Activated CD8-positive, alpha-beta T cell treated with anti-CD3 and anti-CD28 coated beads for 36 hours (primary cell): Measurements from ENCODE around the gene IL37. TPM values are rescaled to one million over a fixed set of nuclear protein-coding genes. Genes with fewer than 3 reads are reported as not detected.

Experiments
- ATAC-seq: fragments of 200-7000 bp; cut with Tn5 transposase; one replicate; pipeline ENCODE4 v1.10.0; 2021; ENCODE audit warnings: mild to moderate bottlenecking, moderate library complexity
- CTCF ChIA-PET: fragments of 350-600 bp; sonication (Branson Sonifier 250); formaldehyde crosslinking; loops from one replicate; lab custom pipeline; 2021; ENCODE audit warnings: antibody characterized with exemption; lab: Charles Lee
- POLR2A ChIA-PET: fragments of 350-600 bp; sonication (Branson Sonifier 250); formaldehyde crosslinking; loops from one replicate; lab custom pipeline; 2021; ENCODE audit warnings: antibody characterized with exemption; lab: Charles Lee
- DNase-seq: peaks from one replicate; pipeline ENCODE4 v3.0.0-alpha.2; 2020
- H3K27ac Mint-ChIP-seq: one replicate; pipeline ENCODE4 v1.8.0; 2021; ENCODE audit warnings: mild to moderate bottlenecking, mixed read lengths
- H3K27me3 Mint-ChIP-seq: one replicate; pipeline ENCODE4 v1.8.0; 2021; ENCODE audit warnings: mixed read lengths
- H3K36me3 Mint-ChIP-seq: one replicate; pipeline ENCODE4 v1.8.0; 2021; ENCODE audit warnings: low read depth, mixed read lengths
- H3K4me1 Mint-ChIP-seq: one replicate; pipeline ENCODE4 v1.8.0; 2021; ENCODE audit warnings: low read depth, mixed read lengths
- H3K4me3 Mint-ChIP-seq: one replicate; pipeline ENCODE4 v1.8.0; 2021; ENCODE audit warnings: mild to moderate bottlenecking, moderate library complexity, mixed read lengths
- H3K9me3 Mint-ChIP-seq: one replicate; pipeline ENCODE4 v1.8.0; 2021; ENCODE audit warnings: mixed read lengths
- intact Hi-C: fragments of 100-400 bp; cut with micrococcal nuclease; formaldehyde crosslinking; loops from one replicate; pipeline ENCODE4 v1.10.0; 2022
- total RNA-seq, 2 experiments: library from RNA; stranded (reverse); gene quantifications; one replicate each; pipeline ENCODE4 v1.2.3, GENCODE V29; 2021
- TF ChIP-seq, protein P1 (sequence below): fragments of 200-600 bp; IDR thresholded peaks from one replicate; pipeline ENCODE4 v1.8.0; 2022; ENCODE audit warnings: antibody characterized with exemption, mild to moderate bottlenecking

Gene IL37
- total RNA-seq, 2 experiments from 2014 or later = not detected

DNA sequence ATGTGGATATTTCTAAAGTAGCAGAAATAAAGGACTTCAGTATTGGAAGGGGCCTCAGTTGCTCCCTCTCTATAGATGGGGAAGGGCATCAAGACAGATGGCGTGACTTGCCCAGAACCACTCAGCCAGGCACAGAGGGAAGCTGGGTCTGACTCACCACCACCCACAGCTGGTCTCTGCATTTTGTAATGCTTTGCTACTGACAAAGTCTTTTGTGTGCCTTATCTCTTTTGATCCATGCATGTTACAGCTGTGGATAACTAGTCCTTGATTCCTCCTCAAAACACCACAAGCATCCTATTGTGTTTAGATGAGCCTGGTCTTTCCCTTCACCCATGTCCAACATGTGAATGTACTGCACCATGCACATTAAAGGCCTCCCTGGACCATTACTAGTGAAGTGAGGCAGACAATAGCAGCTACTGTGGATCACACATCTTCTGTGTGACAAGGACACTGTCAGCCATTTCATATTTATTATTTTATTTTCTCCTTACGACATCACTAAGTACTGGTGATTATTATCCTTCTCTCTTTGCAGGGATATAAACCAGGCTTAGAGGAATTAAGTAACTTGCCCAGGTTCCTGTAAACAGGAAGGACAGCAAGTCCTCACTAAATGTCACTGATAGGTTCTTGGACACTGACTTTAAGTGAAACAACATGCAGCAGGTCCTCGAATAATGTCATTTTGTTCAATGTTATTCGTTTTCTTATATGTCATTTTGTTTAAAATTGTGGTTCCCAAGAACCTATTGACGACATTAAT is 29.6 kb upstream of the IL37 start:
- Mint-ChIP-seq H3K27me3 (no peaks in the 10 kb centered on the region), H3K4me3 (no peak overlapping the region), H3K27ac (peak overlapping the region; percentile 74), H3K36me3 (no peaks in the 10 kb centered on the region), H3K9me3 (no peaks in the 10 kb centered on the region), H3K4me1 (peaks cover 29% of the 10 kb centered on the region)
- intact Hi-C loops = no loop called here
- DNase-seq = peak; percentile 66
- ChIA-PET CTCF (interaction anchor here (1.3 to 2.5 kb wide), 3 partner anchors 60 to 155 kb away, joined by 6 to 21 read pairs (median 13); no protein-coding TSS in a partner anchor), POLR2A (interaction anchor here (0.6 to 0.7 kb wide), 2 partner anchors 164 to 416 kb away, joined by 3 read pairs; no protein-coding TSS in a partner anchor)
- TF ChIP-seq, protein P1, sequence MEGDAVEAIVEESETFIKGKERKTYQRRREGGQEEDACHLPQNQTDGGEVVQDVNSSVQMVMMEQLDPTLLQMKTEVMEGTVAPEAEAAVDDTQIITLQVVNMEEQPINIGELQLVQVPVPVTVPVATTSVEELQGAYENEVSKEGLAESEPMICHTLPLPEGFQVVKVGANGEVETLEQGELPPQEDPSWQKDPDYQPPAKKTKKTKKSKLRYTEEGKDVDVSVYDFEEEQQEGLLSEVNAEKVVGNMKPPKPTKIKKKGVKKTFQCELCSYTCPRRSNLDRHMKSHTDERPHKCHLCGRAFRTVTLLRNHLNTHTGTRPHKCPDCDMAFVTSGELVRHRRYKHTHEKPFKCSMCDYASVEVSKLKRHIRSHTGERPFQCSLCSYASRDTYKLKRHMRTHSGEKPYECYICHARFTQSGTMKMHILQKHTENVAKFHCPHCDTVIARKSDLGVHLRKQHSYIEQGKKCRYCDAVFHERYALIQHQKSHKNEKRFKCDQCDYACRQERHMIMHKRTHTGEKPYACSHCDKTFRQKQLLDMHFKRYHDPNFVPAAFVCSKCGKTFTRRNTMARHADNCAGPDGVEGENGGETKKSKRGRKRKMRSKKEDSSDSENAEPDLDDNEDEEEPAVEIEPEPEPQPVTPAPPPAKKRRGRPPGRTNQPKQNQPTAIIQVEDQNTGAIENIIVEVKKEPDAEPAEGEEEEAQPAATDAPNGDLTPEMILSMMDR = no peak
- ATAC-seq = peak; percentile 76

DNA sequence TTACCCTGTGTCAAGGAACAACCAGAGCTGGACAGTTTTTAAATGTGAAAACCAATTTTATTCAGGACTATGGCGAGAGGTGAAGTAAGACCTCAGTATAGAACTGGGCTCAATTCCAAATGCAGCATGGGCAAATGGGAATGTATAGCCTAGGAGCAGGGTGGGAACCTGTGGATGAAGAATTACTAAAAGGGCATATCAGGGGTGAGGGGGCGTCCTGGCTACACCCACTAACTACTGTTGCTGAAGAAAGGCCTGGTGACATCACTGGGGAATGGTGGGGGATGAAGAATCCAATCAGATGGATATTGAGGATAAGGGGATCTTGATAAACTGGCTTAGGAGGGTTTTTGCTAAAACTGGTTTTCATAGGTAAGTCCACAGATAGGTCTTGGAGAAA is 27.3 kb upstream of the IL37 start:
- TF ChIP-seq, protein P1 = no peak
- DNase-seq (no peak), ATAC-seq (no peak)
- ChIA-PET POLR2A (no interaction called here), CTCF (interaction anchor here (1.1 to 2.8 kb wide), 3 partner anchors 13 to 142 kb away, joined by 3 to 23 read pairs (median 11); no protein-coding TSS in a partner anchor)
- Mint-ChIP-seq H3K27me3 (no peaks in the 10 kb centered on the region), H3K27ac (no peak overlapping the region), H3K4me1 (peaks cover 29% of the 10 kb centered on the region), H3K9me3 (no peaks in the 10 kb centered on the region), H3K4me3 (no peak overlapping the region), H3K36me3 (no peaks in the 10 kb centered on the region)
- intact Hi-C loops = loop anchor here (2.0 kb wide), 1 partner anchor 135 kb away; no protein-coding TSS in a partner anchor

DNA sequence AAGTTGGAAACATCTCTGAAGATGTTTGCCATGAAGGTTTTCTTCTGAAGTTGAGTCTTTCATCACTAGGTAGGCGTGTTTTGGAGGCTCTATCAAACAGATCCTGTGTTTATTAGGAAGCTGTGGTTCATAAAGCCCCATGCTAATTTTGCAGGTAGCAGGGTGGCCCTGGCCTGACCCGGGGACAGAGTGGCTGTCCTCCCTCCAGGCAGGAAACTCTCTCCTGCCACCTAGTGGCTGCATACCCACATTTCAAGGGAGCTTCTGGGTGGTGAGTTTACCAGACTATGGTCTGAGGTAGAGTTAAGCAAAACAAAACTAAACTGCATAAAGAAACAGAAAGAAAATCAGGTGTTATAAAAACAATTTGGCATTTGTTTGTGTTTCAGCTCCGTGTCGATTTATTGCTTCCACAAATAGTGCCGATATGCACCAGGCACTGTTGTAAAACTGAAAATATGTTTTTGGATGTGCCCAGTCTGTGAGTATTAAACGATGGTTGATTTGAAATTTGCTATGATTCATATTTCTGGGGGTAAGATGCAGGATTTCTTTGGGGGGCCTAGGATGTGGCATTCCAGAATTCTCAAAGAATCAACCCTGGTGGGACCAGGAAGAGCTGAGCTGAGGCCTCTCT is 26.0 kb upstream of the IL37 start:
- intact Hi-C loops = loop anchor here (2.0 kb wide), 1 partner anchor 136 kb away; no protein-coding TSS in a partner anchor
- Mint-ChIP-seq H3K9me3 (no peaks in the 10 kb centered on the region), H3K4me3 (no peak overlapping the region), H3K27me3 (no peaks in the 10 kb centered on the region), H3K4me1 (peaks cover 23% of the 10 kb centered on the region), H3K36me3 (no peaks in the 10 kb centered on the region), H3K27ac (no peak overlapping the region)
- DNase-seq (peak; percentile 81), ATAC-seq (peak; percentile 79)
- POLR2A ChIA-PET = interaction anchor here (0.8 to 2.6 kb wide), 4 partner anchors 13 to 158 kb away, joined by 3 to 6 read pairs (median 3); no protein-coding TSS in a partner anchor
- TF ChIP-seq, protein P1 = peak; percentile 95
- CTCF ChIA-PET = interaction anchor here (0.6 to 3.9 kb wide), 54 partner anchors 8 to 284 kb away, joined by 3 to 102 read pairs (median 5); partner anchors contain the start of gene IL37

DNA sequence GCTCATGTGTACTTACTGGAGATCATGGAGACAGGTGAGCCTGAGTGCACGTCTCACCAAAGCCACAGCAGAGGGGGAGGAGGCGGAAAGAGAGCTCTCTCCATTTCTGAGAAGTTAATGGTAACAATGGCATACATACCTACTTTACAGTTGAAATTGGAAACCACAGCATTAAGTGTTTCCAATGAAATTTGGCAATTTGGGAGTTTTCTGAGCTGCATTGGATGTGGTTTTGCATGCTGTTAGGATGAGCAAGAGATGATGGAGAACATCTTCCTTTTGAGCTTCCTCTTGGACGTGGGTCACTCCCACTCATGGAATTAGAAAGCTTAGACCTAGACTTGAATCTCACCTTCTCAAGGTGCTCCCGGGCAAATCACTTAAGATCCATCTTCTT is 25.5 kb upstream of the IL37 start:
- Mint-ChIP-seq H3K36me3 (no peaks in the 10 kb centered on the region), H3K9me3 (no peaks in the 10 kb centered on the region), H3K4me1 (peaks cover 18% of the 10 kb centered on the region), H3K27ac (no peak overlapping the region), H3K27me3 (no peaks in the 10 kb centered on the region), H3K4me3 (no peak overlapping the region)
- POLR2A ChIA-PET = interaction anchor here (0.5 to 2.6 kb wide), 4 partner anchors 13 to 159 kb away, joined by 3 to 6 read pairs (median 3); no protein-coding TSS in a partner anchor
- TF ChIP-seq, protein P1 = no peak
- CTCF ChIA-PET = interaction anchor here (0.6 to 3.9 kb wide), 55 partner anchors 8 to 285 kb away, joined by 3 to 102 read pairs (median 5); partner anchors contain the start of gene IL37
- no peak for ATAC-seq
- intact Hi-C loops = loop anchor here (2.0 kb wide), 1 partner anchor 137 kb away; no protein-coding TSS in a partner anchor
- DNase-seq = no peak
